GM18508 (cell line): Measurements from ENCODE around the gene CDH9.

Experiments used
- ATAC-seq: cut with Tn5 transposase; IDR thresholded peaks from one replicate; pipeline ENCODE4 v1.9.1; 2021; ENCODE audit warnings: moderate number of reproducible peaks; ENCODE audit not compliant: insufficient read depth, unreplicated experiment

The CDH9 gene

GRCh38 chr5:26833596-26833995 is 204.8 kb downstream of the CDH9 start:
- no peak for ATAC-seq
